Renal cortex interstitium (tissue), 11 donors: Measurements from ENCODE around the gene CLTC. TPM values are rescaled to one million over a fixed set of nuclear protein-coding genes. Genes with fewer than 3 reads are reported as not detected.

Experiments used
- DNase-seq, 11 donors: peaks; one replicate each; pipeline ENCODE4 v3.0.0-alpha.2; 2013; ENCODE audit warnings: low read depth in 9 of 11, low spot score in 4 of 11; ENCODE audit errors: extremely low read depth in 1 of 11
- polyA plus RNA-seq, 3 donors: library from polyadenylated mRNA; unstranded; fragments of 120-200 nt; gene quantifications; one replicate each; pipeline ENCODE4 v1.2.1, GENCODE V29; 2013; ENCODE audit not compliant: insufficient read length in 3 of 3

CLTC gene
- polyA plus RNA-seq, 3 donors, result 305 to 359 (median 317) TPM

DNA sequence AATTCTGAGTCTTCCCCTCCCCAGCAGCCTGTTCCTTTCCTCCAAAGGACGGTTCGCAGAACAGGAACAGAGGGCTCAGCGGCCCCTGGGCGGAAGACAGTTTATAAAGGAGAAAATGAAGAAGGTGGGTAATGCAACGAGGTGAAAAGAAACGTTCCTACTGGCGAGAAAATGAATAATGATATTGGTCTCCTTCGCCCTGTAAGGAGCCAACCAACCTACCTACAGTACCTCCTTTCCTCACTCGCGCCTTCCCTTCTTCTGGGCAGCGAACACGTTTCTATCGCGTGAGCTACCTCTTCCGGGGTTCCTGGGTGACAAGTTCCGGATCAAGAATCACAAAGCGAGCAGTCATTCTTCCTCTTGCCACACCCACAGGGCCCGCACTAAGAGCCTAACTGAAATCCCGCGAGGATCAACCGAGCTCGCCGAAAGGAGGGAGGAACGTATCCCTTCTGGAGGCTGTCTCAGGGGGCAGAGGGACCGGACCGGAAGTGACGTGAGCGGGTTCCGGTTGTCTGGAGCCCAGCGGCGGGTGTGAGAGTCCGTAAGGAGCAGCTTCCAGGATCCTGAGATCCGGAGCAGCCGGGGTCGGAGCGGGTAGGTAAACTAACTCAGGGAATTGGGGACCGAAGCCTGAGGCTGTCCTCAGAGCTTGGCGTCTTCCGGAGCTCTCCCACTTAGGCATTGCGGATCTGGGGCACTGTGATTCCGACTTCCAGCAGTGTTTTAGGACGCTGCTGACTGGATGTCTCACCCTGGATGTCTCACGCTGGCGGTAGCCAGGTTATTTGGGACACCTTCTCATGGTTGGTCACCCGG, 87.7 kb downstream of the CLTC start, which contains the start of the genes PTRH2 and VMP1:
PTRH2 (minus strand) TSS at position 282 of the 822 bp plus-strand sequence. CDS start 9,452 bp downstream, outside the sequence.
VMP1 (plus strand) TSS at position 506 of the 822 bp plus-strand sequence. CDS start 23,793 bp downstream, outside the sequence.
- peak; percentile 97 to 100 (median 99) for DNase-seq

DNA sequence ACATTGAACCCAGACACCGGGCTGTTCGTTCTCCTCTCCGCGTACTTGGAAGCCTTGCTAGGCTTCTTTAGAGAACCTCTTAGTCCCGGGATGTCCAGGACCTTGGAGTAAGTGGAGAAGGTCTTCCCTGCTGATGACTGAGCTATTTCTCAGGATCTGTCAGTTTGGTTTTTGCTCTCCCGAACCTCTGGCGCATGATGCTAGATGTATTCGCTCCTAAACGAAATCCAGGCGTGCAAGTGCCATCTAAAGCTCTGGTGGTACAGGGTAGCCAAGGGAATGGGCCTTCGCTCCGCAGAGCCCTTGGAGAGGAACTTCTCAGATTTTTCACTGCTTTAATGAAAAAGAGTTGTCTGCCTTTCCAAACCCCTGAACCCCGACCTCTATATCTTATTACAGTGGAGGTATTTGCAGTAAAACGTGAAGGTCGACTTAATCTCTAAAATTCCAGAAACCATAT, 88.3 kb downstream of the CLTC start:
- no peak for DNase-seq

DNA sequence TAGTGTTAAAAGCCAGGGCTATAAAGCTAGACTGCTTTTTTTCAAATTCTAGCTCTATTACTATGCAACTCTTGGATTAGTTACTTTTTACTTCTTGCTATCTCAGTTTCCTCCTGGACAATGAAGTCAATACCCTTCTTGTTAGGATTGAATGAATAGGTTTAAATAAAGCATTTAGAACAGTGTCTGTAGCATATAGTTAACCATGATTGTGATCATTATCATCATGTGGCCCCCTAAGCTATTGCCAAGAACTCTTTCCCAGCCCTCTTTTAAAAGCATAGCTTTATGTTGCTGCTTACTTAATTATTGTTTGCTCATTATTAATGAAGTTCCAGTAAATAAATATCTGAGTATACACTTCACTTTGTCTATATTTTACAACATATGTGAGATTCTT, 92.2 kb downstream of the CLTC start:
- no peak for DNase-seq

DNA sequence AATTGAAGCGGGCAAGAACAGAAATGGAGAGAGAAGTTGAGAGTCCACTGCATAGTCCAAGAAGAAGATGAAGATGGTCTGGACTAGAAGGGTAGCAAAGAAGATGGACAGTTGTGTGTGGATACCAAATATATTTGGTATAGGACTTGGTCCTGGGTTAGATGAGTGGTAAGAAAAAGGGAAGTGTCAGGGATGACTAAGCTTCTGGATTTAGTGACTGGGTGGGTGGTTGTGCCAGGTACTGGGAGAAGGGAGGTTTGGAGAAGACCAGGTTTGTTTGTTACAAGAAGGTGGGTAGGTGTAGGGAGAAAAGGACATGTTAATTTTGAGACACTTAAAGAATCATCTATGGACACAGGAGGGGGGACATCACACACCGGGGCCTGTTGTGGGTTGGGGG, 93.2 kb downstream of the CLTC start:
- DNase-seq, result no peak

DNA sequence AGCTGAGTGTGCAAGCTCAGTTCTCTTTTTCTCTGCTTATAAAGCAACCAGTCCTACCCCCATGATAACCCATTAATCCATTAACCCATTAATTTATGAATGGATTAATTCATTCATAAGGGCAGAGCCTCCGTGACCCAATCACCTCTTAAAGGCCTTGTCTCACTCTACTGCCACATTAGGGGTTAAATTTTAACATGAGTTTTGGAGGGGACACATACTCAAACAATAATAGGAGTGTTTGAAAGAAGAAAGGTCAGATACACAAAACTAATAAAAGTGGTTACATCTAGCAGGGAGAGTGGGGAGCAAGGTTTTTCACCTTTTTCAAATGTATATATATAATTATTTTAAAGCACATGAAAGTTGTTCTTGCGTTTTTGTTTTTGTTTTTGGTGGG, 94.6 kb downstream of the CLTC start:
- DNase-seq, result no peak

DNA sequence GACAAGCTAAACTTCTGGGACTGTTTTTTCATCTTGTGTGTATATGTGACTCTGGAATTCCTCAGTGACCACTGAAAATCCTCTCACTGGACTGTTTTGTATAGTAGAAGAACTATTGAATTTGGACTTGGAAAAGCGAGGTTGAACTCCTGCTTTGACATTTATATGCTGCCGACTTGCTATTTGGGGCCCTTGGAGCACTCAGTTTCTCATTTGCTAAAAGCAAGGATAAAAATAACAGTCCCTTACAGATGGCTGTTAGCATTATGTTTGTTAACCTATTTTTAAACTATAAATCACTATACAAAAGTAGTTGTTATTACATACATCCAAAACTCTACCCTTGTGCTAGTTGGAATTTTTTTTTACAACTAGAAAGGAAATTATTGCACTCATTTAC, 96.7 kb downstream of the CLTC start:
- no peak for DNase-seq

DNA sequence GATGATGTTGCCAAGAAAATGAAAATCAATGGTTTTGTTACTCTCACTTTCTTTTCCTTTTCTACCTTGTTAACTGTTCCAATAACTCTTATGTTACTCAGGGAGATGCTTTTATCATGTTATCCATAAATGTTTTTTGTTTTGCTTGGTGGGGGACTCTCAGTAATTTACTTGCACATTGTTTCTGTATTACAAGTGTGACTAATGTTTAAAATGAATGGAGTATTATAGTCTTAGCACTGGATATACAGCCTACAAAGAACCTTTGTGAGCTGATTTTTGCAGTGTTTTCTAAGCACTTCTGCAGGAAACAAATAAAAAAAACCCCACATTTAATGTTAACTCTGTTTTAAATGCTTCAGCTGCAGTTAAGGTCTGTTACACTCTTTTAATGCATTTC, 99.8 kb downstream of the CLTC start:
- no peak for DNase-seq

DNA sequence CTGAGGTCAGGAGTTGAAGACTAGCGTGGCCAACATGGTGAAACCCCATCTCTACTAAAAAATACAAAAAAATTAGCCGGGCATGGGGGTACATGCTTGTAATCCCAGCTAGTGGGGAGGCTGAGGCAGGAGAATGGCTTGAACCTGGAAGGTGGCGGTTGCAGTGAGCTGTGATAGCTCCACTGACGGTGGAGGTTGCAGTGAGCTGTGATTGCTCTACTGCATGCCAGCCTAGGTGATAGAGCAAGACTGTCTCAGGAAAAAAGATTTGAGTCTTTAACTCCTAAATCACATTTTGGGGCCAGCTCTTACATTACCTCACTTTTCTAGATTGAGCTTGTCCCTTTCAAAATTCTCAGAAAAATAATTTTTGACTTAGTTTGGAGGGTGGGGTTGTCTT, 102.9 kb downstream of the CLTC start:
- DNase-seq, result no peak

DNA sequence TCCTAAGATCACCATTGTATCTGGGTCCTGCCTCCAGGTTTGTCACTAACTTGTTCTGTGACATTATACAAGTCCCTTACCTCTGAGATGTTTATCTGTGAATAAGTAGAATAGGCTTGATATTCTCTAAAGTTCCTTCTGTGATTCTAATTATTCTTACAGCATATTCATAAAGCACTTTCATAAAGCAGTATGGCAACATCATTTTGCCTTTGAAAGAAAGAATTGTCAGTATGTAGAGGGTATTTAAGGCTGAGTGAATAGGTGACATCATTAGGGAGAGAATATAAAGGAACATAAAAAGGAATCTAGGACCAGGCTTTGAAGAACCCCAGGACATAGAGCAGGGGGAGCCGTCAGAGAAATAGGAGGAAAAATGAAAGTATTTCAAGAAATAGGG, 103.3 kb downstream of the CLTC start:
- no peak for DNase-seq

DNA sequence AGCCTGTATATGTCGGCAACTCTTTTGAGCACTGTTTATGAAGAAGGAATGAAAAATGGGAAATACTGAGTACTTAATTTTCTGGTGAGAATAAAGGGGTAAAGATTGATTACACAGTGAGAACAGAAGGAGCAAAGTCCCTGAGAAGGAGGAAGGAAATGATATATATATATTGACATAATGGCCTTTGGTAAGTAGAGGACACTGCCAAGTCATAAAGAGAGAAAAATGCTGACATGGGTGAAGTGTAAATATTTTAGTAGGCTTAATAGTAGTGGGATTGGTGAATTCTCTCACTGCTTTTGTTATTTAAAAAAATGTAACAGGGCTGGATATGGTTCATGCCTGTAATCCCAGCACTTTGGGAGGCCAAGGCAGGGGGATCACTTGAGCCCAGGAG, 103.9 kb downstream of the CLTC start:
- no peak for DNase-seq

DNA sequence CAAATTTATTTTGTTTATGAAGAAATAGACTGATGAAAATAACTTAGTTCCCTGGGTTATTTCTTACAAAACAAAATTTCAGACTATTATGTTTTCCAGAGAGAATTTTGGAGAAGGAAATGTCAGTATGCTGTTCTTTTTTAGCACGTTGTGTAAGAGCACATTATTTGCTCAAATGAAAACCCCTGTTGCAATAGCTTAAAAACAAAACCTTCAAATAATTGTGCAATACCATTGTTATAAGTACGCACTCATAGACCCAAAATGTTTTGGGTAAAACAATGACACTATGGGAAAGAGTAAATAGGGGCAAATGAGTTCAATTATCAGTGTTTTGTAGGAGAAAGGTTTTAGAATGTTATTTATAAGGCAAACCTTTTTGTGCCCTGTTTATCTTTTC, 106.0 kb downstream of the CLTC start:
- no peak for DNase-seq

DNA sequence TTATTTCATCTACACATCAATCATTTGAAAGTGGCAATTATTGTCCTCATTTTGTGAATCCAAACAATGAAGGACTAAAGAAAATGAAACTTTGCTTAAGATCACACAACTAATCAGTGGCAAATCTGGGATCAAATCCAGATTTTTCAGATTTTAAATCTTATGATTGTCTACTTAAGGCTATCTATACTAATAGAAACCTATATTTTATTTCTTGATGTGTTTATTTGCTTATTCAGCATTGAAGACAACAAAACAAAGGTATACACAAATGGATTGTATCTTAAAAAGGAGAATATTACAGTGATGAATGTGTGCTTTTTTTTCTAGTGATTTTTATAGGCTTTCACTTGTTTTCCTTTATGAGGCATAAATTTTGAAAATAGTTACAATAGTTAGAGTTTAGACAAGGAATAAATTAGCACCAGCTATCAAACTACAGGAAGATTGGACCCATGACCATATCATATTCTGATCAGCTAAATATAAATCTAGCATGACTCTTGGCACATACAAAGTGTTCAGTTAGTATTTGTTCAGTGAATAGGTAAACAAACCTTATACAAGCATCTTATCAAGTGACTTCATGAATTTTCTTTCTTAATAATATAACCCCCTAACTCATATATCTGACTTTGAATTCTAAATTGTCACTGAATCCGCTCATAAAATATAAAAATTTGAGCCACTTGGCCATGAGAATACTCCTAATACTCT, 108.3 kb downstream of the CLTC start:
- DNase-seq, result no peak

DNA sequence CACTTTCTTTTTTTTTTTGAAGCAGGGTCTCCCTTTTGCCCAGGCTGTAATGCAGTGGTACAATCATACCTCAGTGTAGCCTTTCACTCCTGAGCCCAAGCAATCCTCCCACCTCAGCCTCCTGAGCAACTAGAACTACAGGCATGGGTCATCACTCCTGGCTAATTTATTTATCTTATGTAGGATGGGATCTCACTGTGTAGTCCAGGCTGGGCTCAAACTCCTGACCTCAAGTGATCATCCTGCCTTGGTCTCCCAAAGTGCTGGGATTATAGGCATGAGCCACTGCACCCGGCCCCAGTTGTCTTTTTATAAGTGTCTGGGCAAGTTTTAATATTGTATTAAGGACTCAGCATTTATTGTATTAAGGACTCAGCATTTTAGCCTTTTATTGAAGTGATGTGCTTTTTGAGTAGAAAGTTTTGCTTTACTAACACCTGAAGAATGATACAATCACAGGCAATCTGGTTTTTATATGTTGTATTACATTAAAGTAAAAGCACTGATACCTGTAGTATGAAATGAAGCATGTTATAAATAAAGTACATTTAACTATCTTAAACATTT, 110.7 kb downstream of the CLTC start:
- DNase-seq, result no peak

DNA sequence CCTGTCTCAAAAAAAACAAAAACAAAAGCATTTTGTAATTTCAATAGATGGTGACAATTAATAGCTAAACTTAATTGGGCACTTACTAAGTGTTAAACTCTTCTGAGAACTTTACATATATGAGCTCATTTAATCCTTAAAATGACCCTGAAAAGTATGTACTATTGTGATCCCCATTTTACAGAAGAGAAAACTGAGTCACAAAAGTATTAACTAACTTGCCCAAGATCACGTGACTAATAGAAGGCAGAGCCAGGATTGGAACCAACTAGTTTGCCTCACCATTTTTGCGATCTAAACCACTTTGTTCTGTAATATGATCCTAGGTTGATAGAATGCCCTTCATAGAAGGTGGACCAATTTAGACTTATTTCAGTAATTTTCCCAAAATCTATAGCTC, 114.0 kb downstream of the CLTC start:
- no peak for DNase-seq

DNA sequence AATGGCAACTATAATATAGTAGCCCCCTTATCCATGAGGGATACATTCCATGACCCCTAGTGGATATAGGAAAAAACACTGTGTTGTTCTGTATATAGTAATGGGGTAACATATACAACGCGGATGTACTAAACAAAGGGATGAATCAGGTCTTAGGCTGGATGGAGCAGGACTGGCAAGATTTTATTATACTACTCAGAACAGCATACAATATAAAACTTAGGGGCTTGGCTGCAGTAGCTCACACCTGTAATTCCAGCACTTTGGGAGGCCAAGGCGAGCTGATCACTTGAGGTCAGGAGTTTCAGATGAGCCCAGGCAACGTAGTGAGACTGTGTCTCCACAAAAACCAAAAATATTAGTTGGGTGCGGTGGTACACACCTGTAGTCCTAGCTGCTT, 114.5 kb downstream of the CLTC start:
- no peak for DNase-seq

DNA sequence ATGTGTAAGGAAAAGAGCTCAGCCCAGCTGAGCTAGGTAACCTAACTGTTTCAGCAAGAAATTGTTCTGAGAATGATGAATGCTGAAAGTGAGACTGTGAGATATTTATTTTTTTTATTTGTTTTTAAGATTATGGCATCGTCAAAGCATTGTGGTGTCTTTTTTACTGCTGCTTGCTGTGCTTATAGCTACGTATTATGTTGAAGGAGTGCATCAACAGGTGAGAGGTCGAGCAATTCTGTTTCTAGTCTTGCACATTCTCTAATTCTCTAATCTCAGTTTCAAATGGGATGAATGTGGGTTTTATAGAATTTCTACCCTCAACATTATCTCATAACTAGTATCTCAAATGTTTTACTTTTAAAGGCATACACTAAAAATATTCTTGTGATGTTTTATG, 117.6 kb downstream of the CLTC start:
- DNase-seq, result no peak

DNA sequence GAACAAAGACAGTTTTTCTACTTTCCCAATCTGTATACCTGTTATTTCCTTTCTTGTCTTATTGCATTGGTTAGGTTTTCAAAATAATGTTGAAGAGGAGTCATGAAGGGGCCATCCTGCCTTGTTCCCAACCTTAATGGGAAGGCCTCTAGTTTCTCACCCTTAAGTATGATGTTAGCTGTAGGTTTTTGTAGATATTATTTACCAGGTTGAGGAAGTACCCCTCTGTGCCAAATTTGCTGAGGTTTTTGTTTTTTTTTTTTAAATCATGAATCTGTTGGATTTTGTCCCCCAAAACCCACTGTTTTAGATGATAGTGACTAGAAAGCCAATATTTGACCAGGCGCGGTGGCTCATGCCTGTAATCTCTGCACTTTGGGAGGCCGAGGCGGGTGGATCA, 124.1 kb downstream of the CLTC start:
- DNase-seq, result no peak

DNA sequence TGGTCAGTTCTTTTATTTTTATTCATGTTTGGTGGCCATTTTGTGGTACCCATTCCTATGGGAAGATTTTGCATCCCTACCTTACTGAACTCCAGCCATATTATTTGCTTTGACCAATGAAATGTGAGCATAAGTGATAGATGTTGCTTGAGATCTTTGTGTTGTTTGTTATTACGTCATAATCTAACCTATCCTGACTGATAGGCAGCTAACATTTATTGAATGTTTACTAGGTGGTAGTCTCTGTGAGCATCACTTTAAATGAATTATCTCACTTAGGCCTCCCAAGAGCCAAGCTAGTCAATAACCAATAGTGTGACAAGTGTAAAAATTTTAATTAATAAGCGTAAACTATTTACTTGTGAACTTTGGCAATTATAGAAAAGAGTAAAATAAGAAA, 125.3 kb downstream of the CLTC start:
- no peak for DNase-seq
